HepG2 (cell line): ENCODE measurements around the gene LTB4R2. TPM values are rescaled to one million over a fixed set of nuclear protein-coding genes. Genes with fewer than 3 reads are reported as not detected.

Experiments used
- ATAC-seq: fragments of 200-7000 bp; cut with Tn5 transposase; 3 replicates; pipeline ENCODE4 v1.9.1; 2020; ENCODE audit warnings: mild to moderate bottlenecking, moderate library complexity
- BruUV-seq: library from RNA; stranded (reverse); fragments of 400-500 nt; replicated peaks from 2 replicates; lab custom pipeline; 2021; lab: Mats Ljungman, UMichigan
- CTCF ChIA-PET: fragments of 300-600 bp; formaldehyde crosslinking; extraction: SDS; loops from one replicate; lab custom pipeline; 2021; ENCODE audit warnings: low total read pairs, inconsistent platforms, low intra/inter-chr PET ratio; lab: Yijun Ruan, JAX
- POLR2A ChIA-PET: fragments of 350-600 bp; sonication (Branson Sonifier 250); formaldehyde crosslinking; loops from one replicate; lab custom pipeline; 2020; ENCODE audit warnings: antibody characterized with exemption, inconsistent platforms; lab: Yijun Ruan, JAX
- DNase-seq: peaks from one replicate; pipeline ENCODE4 v3.0.0-alpha.2; 2015; ENCODE audit warnings: low spot score
- FAIRE-seq: peaks from 3 replicates; lab custom pipeline; 2011; peaks lifted over from hg19 to GRCh38; lab: Jason Lieb, UNC
- H2AFZ ChIP-seq: one replicate; pipeline ENCODE4 v1.6.1; 2011; ENCODE audit warnings: low read length, inconsistent platforms
- H3K27ac ChIP-seq: fragments of 300-600 bp; 3 replicates; pipeline ENCODE4 v1.8.0; 2011; ENCODE audit warnings: mixed run types, mild to moderate bottlenecking, mixed read lengths, low read length, inconsistent platforms; ENCODE audit not compliant: insufficient read depth; ENCODE audit errors: extremely low read length
- H3K27me3 ChIP-seq, 2 experiments: fragments of 200-600 bp in 1 of 2; 2 replicates in 1 of 2; 3 replicates in 1 of 2; pipeline versions ENCODE4 v1.6.0 to v1.8.0; 2011; ENCODE audit warnings: low read length in 2 of 2, mild to moderate bottlenecking in 2 of 2, moderate library complexity in 2 of 2, inconsistent platforms in 1 of 2; ENCODE audit not compliant: insufficient read depth in 2 of 2, control insufficient read depth in 1 of 2
- H3K36me3 ChIP-seq, 2 experiments: fragments of 200-600 bp in 1 of 2; replicated peaks in 1 of 2; 2 replicates in 1 of 2; 3 replicates in 1 of 2; pipeline versions ENCODE4 v1.5.1 to v1.8.0; 2011; ENCODE audit warnings: low read length in 2 of 2, inconsistent platforms in 1 of 2; ENCODE audit not compliant: insufficient read depth in 2 of 2, control insufficient read depth in 1 of 2
- H3K4me1 ChIP-seq: 2 replicates; pipeline ENCODE4 v1.5.1; 2012; ENCODE audit warnings: low read length, inconsistent platforms; ENCODE audit not compliant: insufficient read depth
- H3K4me2 ChIP-seq: 2 replicates; pipeline ENCODE4 v1.6.0; 2011; ENCODE audit warnings: low read depth, low read length, inconsistent platforms
- H3K4me3 ChIP-seq, 3 experiments: fragments of 200-600 bp in 1 of 3; sonication (generic), shearing (Covaris generic) in 1 of 3; replicated peaks in 1 of 3; 2 replicates each; pipeline ENCODE4 v1.5.1; 2011 to 2016; ENCODE audit warnings: low read length in 3 of 3, inconsistent platforms in 2 of 3, low read depth in 2 of 3, mild to moderate bottlenecking in 2 of 3, control low read depth in 1 of 3, mixed read lengths in 1 of 3; ENCODE audit not compliant: insufficient read depth in 1 of 3
- H3K79me2 ChIP-seq: one replicate; pipeline ENCODE4 v1.6.1; 2011; ENCODE audit warnings: low read length, inconsistent platforms; ENCODE audit not compliant: insufficient read depth
- H3K9ac ChIP-seq: 2 replicates; pipeline ENCODE4 v1.6.0; 2011; ENCODE audit warnings: mild to moderate bottlenecking, low read depth, low read length, inconsistent platforms; ENCODE audit not compliant: insufficient read depth
- H3K9me3 ChIP-seq: 2 replicates; pipeline ENCODE4 v1.5.1; 2012; ENCODE audit warnings: mild to moderate bottlenecking, low read length
- H4K20me1 ChIP-seq: 2 replicates; pipeline ENCODE4 v1.6.0; 2011; ENCODE audit warnings: inconsistent platforms, mild to moderate bottlenecking, low read length, moderate library complexity; ENCODE audit not compliant: insufficient read depth
- KDM5B ChIP-seq: sonication (generic); formaldehyde crosslinking; IDR thresholded peaks from 2 replicates; pipeline ENCODE4 v1.4.0; 2020; ENCODE audit warnings: missing genetic modification reagents, mild to moderate bottlenecking, borderline replicate concordance
- MIER2 ChIP-seq: IDR thresholded peaks from 2 replicates; pipeline ENCODE4 v1.6.1; 2016; ENCODE audit warnings: missing biosample characterization, missing genetic modification reagents
- RBFOX2 ChIP-seq: fragments of 200-400 bp; formaldehyde crosslinking; IDR thresholded peaks from 2 replicates; pipeline ENCODE4 v1.6.1; 2017; ENCODE audit warnings: low read depth, mild to moderate bottlenecking, low read length
- ZBTB38 ChIP-seq: sonication (generic); formaldehyde crosslinking; IDR thresholded peaks from 2 replicates; pipeline ENCODE4 v1.5.1; 2020; ENCODE audit warnings: mild to moderate bottlenecking, missing genetic modification reagents
- ZNF710 ChIP-seq: sonication (generic); formaldehyde crosslinking; IDR thresholded peaks from 2 replicates; pipeline ENCODE4 v1.5.0; 2020; ENCODE audit warnings: mild to moderate bottlenecking, missing genetic modification reagents, borderline replicate concordance
- WGBS: methylation state at CpG from one replicate; pipeline ENCODE4 v1.1.6; 2017; ENCODE audit warnings: low lambda C conversion rate; 5-methylcytosine and 5-hydroxymethylcytosine counted together
- in situ Hi-C: cut with HindIII; loops from 2 replicates; pipeline ENCODE4 v1.10.0; 2017; ENCODE audit warnings: low pct_unique_long_range_greater_than_20kb; ENCODE audit not compliant: extremely low pct_ligation_motif_present
- intact Hi-C: fragments of 100-400 bp; cut with micrococcal nuclease; formaldehyde crosslinking; loops from one replicate; pipeline ENCODE4 v1.10.0; 2022; ENCODE audit not compliant: unreplicated experiment
- polyA plus RNA-seq, 8 experiments: library from polyadenylated mRNA; depleted of rRNA in 3 of 8; stranded (reverse) in 7 of 8; unstranded in 1 of 8; fragments of >200 nt; fragmentation: Illumina TruSeq in 4 of 8; extraction: Trizol in 4 of 8; gene quantifications; 2 replicates each; pipeline versions ENCODE4 v1.2.1 to v1.2.3, GENCODE V29; 2011 to 2016; ENCODE audit warnings: low read depth in 4 of 8, missing spikeins in 1 of 8, mixed read lengths in 1 of 8; ENCODE audit not compliant: insufficient read depth in 1 of 8
- total RNA-seq, 5 experiments: library from RNA; depleted of rRNA; stranded (reverse); fragments of >200 nt; fragmentation: Illumina TruSeq; extraction: Trizol; gene quantifications; 2 replicates each; pipeline ENCODE4 v1.2.3, GENCODE V29; 2016; ENCODE audit warnings: low read depth in 1 of 5
- TF ChIP-seq, protein P1 (sequence below): sonication (generic); formaldehyde crosslinking; IDR thresholded peaks from 2 replicates; pipeline ENCODE4 v1.8.1; 2023; ENCODE audit warnings: mild to moderate bottlenecking, inconsistent platforms, moderate library complexity, missing genetic modification reagents, borderline replicate concordance

Gene LTB4R2
- total and polyA plus RNA-seq, 2 of the 13 experiments (the other 11 are each of a cell fraction or from before 2014, with no cell fraction given): 3.9 to 6.9 TPM

- Histone ChIP-seq H4K20me1 (no peaks in the 10 kb centered on the region), H3K79me2 (peaks cover 4% of the 10 kb centered on the region), H3K36me3 (peaks cover 19 to 38% of the 10 kb centered on the region in 2 experiments; a peak in 4 of 5 replicates), H3K4me2 (no peak overlapping the region), H3K9ac (no peak overlapping the region), H3K4me3 (no peak overlapping the region), H3K27ac (no peak overlapping the region), H2AFZ (no peak overlapping the region), H3K27me3 (no peaks in the 10 kb centered on the region; a peak in 1 of 5 replicates), H3K4me1 (peaks cover 18% of the 10 kb centered on the region), H3K9me3 (no peaks in the 10 kb centered on the region)
- BruUV-seq: no TSS peak
- no peak for FAIRE-seq
- intact Hi-C loops: no loop called here
- ChIA-PET CTCF (no interaction called here), POLR2A (interaction anchor here (6.1 to 16.5 kb wide), 2 partner anchors 11 to 27 kb away, joined by 254 to 435 read pairs; partner anchors contain the start of genes TGM1 and TINF2)
- no peak for DNase-seq
- in situ Hi-C loops: no loop called here
- ATAC-seq: no peak
- TF ChIP-seq ZNF710 (CRISPR knock-in tag) (no peak), RBFOX2 (0 out of 2 replicates have a peak, but pooled peaks have one; percentile 35), ZBTB38 (CRISPR knock-in tag) (no peak), KDM5B (CRISPR knock-in tag) (no peak), MIER2 (no peak)
- TF ChIP-seq, protein P1, sequence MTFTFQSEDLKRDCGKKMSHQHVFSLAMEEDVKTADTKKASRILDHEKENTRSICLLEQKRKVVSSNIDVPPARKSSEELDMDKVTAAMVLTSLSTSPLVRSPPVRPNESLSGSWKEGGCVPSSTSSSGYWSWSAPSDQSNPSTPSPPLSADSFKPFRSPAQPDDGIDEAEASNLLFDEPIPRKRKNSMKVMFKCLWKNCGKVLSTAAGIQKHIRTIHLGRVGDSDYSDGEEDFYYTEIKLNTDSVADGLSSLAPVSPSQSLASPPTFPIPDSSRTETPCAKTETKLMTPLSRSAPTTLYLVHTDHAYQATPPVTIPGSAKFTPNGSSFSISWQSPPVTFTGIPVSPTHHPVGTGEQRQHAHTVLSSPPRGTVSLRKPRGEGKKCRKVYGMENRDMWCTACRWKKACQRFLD (CRISPR knock-in tag): no peak
- 94% methylated on average over 9 of the region's 9 CpGs for WGBS
Measured at GRCh38 chr14:24267516-24267915, 42.4 kb upstream of the LTB4R2 start.
